GM18868 (cell line): Measurements from ENCODE around the gene RPP30.

Source experiments
- ATAC-seq: cut with Tn5 transposase; IDR thresholded peaks from one replicate; pipeline ENCODE4 v1.9.1; 2021; ENCODE audit warnings: mild to moderate bottlenecking, moderate library complexity; ENCODE audit not compliant: unreplicated experiment

The RPP30 gene

GRCh38 chr10:90916392-90917237, 44.8 kb downstream of the RPP30 start:
- ATAC-seq = no peak

- ATAC-seq = no peak
Observed at GRCh38 chr10:90917238-90917967, 45.6 kb downstream of the RPP30 start.

DNA sequence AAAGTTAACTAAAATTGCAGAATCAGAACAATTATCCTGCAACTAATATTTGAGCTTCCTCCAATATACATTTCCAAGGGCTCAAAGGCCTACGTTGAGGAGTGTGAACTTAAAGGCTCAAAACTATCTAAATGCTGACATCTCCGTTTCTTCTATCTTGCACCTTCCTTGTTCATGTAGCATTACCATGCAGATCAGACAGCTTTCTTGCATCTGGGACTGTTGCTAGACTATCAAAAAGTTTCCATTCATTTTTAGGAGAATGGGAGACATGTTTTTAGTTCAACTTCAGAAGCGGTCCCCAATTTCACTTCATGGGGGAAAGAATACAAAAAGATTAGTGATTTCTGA, 46.2 kb downstream of the RPP30 start:
- no peak for ATAC-seq

GRCh38 chr10:90919683-90920574, 48.2 kb downstream of the RPP30 start:
- no peak for ATAC-seq

- no peak for ATAC-seq
Observed at GRCh38 chr10:90920986-90921666, 49.4 kb downstream of the RPP30 start, which contains the start of gene ANKRD1. Gene ANKRD1, minus strand, starts transcription at chr10:90921087. Its CDS starts 60 bp downstream, at chr10:90921027.

GRCh38 chr10:90921906-90922305, 50.1 kb downstream of the RPP30 start:
- ATAC-seq = no peak

- no peak for ATAC-seq
Observed at GRCh38 chr10:90923111-90923731, 51.4 kb downstream of the RPP30 start.

- no peak for ATAC-seq
Observed at GRCh38 chr10:90924552-90924951, 52.8 kb downstream of the RPP30 start.

DNA sequence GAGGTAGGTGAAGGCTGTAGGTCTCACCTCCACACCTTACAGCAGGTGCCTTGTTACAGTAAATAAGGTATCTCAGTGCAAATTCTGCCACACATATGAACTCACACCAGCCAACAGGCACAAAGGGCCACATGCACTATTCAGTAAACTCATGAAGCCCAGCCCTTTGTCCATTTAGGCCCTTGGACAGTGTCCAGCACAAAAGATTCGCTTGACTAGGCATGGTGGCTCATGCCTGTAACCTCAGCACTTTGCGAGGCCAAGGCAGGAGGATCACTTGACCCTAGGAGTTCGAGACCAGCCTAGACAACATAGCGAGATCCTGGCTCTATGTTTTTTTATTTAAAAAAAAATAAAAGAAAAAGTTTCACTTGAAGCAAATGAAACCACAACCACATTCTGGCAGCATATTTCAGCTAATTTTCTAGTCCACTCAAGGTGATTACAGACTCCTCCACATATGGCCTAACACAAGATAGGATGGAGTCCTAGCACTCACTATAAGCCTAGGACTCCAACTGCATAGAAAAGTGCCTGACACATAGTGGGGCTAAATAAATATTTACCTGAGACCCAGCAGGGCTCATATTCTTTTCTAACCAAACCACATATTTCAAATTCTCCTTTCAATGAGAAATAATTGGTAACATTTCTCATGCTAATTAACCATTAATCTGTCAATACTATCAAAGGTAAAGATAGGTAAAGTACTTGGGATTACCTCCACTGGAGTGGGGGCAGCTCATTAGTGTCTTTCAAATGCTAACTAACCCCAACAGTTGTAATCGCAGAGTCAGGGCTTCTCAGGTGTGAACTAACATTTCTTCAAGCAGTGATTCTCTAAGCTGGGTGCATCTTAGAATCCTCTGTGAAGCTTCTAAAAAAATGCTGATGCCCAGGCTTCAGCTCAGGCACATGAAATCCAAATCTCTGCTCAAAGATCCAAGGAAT, 53.6 kb downstream of the RPP30 start:
- no peak for ATAC-seq

- ATAC-seq = no peak
Observed at GRCh38 chr10:90927293-90927692, 55.5 kb downstream of the RPP30 start.

DNA sequence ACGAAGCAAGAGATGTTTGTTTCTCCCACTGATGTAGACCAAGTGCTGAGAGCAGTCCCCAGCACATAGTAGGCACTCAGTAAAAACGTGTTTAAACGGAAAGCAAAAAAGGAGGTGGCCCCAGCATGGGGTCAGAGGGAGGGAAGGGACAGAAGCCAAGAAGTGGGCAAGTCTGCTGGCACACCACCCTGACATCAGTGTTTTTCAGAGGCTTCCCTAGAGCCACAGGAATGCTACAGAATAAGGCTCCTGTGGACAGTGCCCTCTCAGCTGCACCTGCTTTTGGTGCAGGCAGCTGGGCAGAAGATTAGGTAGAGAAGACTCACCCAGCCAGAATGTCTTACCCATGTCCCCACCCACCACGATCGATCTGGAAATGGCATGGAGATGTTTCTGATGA, 57.4 kb downstream of the RPP30 start:
- ATAC-seq = no peak

GRCh38 chr10:90930070-90930837, 58.5 kb downstream of the RPP30 start:
- no peak for ATAC-seq

GRCh38 chr10:90930971-90931871, 59.4 kb downstream of the RPP30 start:
- no peak for ATAC-seq

DNA sequence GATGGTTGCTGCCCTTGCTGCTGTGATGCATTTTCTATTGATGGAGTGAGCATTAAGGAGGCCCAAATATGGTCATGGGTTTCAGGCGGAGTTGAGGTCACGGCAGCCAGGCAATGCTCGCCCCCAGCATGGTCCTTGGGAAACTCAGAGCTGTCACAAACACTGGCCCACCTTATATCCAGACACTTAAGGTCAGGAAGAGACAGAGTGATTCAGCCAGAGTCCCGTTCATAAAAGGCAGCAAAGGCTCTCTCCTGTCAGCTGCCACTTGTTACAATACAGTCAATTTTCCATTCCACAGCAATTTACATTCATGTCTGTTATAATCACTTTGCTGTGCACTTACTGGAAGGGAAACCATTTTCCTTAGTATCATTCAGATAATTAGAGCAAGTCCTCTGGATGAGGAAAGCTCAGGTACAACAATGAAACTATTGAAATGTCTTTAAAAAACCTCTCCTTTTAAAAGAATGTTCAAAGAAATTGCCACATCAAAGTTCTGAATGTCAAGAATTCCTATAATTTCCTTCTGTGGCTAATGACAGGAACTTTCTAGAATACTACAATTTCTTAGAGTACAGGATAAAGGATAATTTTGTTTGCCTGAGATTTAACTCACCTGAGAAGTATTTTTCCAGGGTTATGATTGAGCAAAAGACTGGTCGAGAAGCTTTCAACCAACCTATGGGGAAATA, 64.0 kb downstream of the RPP30 start:
- ATAC-seq = no peak

- ATAC-seq = no peak
Observed at GRCh38 chr10:90936276-90936659, 64.5 kb downstream of the RPP30 start.

DNA sequence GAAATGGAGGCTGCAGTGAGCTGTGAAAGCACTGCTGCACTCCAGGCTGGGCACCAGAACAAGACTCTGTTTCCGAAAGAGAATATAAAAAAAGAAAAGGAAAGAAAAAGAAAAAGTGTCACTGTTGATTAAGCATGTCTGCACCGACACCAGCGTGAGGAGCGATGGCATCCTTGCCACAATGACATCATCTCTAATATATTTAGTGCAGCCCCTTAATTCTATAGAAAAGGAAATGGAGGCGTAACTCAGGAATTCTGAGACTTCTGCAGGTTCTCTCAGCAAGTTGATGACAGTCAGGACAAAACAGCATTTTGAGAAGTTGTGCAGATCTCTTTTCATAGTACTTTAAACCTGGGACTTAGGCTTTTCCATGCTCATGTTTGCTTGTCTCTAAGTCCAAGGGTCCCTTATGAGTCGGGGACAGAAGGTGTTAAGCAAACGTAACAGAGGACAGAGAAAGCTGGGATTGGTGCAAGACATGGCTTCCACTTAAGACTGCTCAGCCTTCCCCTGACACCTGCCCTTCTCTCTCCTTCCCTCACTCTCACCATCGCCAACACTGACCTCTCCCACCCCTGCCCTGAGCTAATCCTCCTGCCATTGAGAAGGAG, 66.0 kb downstream of the RPP30 start:
- ATAC-seq = no peak
